ENCODE results near the gene DEK. TPM values are rescaled to one million over a fixed set of nuclear protein-coding genes. Genes with fewer than 3 reads are reported as not detected.
A peak's percentile ranks its signal among the peaks of the same experiment; 100 is the strongest.
"Not testable (repeated sequence)": the region's sequence is repeated elsewhere in the genome, so short reads cannot be mapped to it uniquely, and the experiment has no call there.

Gene DEK
- 100 to 1,000 TPM in 1 of 2 donors, 10 to 100 TPM in 1; 72.6 to 130 TPM for total RNA-seq

- Histone ChIP-seq H3K27me3 (replicated peaks; ENCODE audit: insufficient read depth) (no peaks in the 10 kb centered on the region), H3K27ac (peak within 1 kb of the TSS; percentile 93 to 97), H3K9me3 (no peaks in the 10 kb centered on the region), H3K36me3 (no peaks in the 10 kb centered on the region), H3K4me3 (peak within 1 kb of the TSS; percentile 85), H3K4me1 (ENCODE audit: control insufficient read depth in 1 of 2, low read depth in 2 of 2) (peaks cover 17 to 24% of the 10 kb centered on the region in 2 donors)
- TF ChIP-seq CTCF (IDR thresholded peaks at IDR 0.05) = peak; percentile 50
- DNase-seq (ENCODE audit: low spot score) = peak; percentile 40
- peak; percentile 86 for ATAC-seq (ENCODE audit: insufficient number of reproducible peaks, low FRiP score, low read depth)
Observed at GRCh38 chr6:18264219-18264922, at the start of gene DEK. Gene DEK (minus strand): TSS chr6:18264530. CDS start chr6:18263987, 543 bp downstream.

GRCh38 chr6:18312368-18312767 lies 48.0 kb upstream of the DEK start:
- no peak overlapping the region for H3K4me3 ChIP-seq
- no peaks in the 10 kb centered on the region for H3K9me3 ChIP-seq
- H3K27ac ChIP-seq = no peak overlapping the region
- no peaks in the 10 kb centered on the region for H3K4me1 ChIP-seq (ENCODE audit: control insufficient read depth in 1 of 2, low read depth in 2 of 2)
- no peaks in the 10 kb centered on the region for H3K36me3 ChIP-seq
- no peaks in the 10 kb centered on the region for H3K27me3 ChIP-seq (replicated peaks; ENCODE audit: insufficient read depth)
- DNase-seq (ENCODE audit: low spot score) = no peak
- no peak for ATAC-seq (ENCODE audit: insufficient number of reproducible peaks, low FRiP score, low read depth)
- no peak for TF ChIP-seq CTCF (IDR thresholded peaks at IDR 0.05)

- H3K4me3 ChIP-seq; H3K27ac ChIP-seq; ATAC-seq (ENCODE audit: insufficient number of reproducible peaks, low FRiP score, low read depth); H3K4me1 ChIP-seq (ENCODE audit: control insufficient read depth in 1 of 2, low read depth in 2 of 2); H3K9me3 ChIP-seq; DNase-seq (ENCODE audit: low spot score); H3K27me3 ChIP-seq (replicated peaks; ENCODE audit: insufficient read depth); H3K36me3 ChIP-seq: not testable (repeated sequence)
Observed at GRCh38 chr6:18310010-18310409, 45.7 kb upstream of the DEK start.

GRCh38 chr6:18309046-18309445 lies 44.7 kb upstream of the DEK start:
- no peak overlapping the region for H3K4me3 ChIP-seq
- no peaks in the 10 kb centered on the region for H3K36me3 ChIP-seq
- DNase-seq (ENCODE audit: low spot score) = no peak
- no peaks in the 10 kb centered on the region for H3K9me3 ChIP-seq
- no peak overlapping the region for H3K27ac ChIP-seq
- no peak for ATAC-seq (ENCODE audit: insufficient number of reproducible peaks, low FRiP score, low read depth)
- H3K4me1 ChIP-seq (ENCODE audit: control insufficient read depth in 1 of 2, low read depth in 2 of 2) = no peaks in the 10 kb centered on the region
- no peak for TF ChIP-seq CTCF (IDR thresholded peaks at IDR 0.05)
- no peaks in the 10 kb centered on the region for H3K27me3 ChIP-seq (replicated peaks; ENCODE audit: insufficient read depth)

GRCh38 chr6:18308070-18308735 lies 43.9 kb upstream of the DEK start:
- Histone ChIP-seq H3K4me1 (ENCODE audit: control insufficient read depth in 1 of 2, low read depth in 2 of 2) (no peaks in the 10 kb centered on the region), H3K4me3 (no peak overlapping the region), H3K36me3 (no peaks in the 10 kb centered on the region), H3K9me3 (no peaks in the 10 kb centered on the region), H3K27ac (no peak overlapping the region), H3K27me3 (replicated peaks; ENCODE audit: insufficient read depth) (no peaks in the 10 kb centered on the region)
- ATAC-seq (ENCODE audit: insufficient number of reproducible peaks, low FRiP score, low read depth) (no peak), DNase-seq (ENCODE audit: low spot score) (no peak)
- TF ChIP-seq CTCF (IDR thresholded peaks at IDR 0.05) = no peak

Data from thoracic aorta (tissue), 2 donors.